Middle frontal gyrus (tissue), 1 donor: ENCODE measurements around the gene ADPRH.
"Not testable (repeated sequence)": the region's sequence is repeated elsewhere in the genome, so short reads cannot be mapped to it uniquely, and the experiment has no call there.

Experiments
- DNase-seq: peaks from one replicate; pipeline ENCODE4 v3.0.0-alpha.2; 2015; ENCODE audit warnings: low spot score; ENCODE audit errors: extremely low spot score

ADPRH gene

GRCh38 chr3:119579366-119580066 is at the start of gene ADPRH:
Gene ADPRH, plus strand, starts transcription at chr3:119579492. Its CDS starts 2,678 bp downstream, at chr3:119582170.
- no peak for DNase-seq

- no peak for DNase-seq
Measured at GRCh38 chr3:119529883-119530282, 49.4 kb upstream of the ADPRH start.

GRCh38 chr3:119530456-119530855 is 48.8 kb upstream of the ADPRH start:
- DNase-seq = no peak

GRCh38 chr3:119531151-119531550 is 48.1 kb upstream of the ADPRH start:
- DNase-seq = no peak

- DNase-seq = no peak
Measured at GRCh38 chr3:119534296-119534695, 45.0 kb upstream of the ADPRH start.

GRCh38 chr3:119536757-119537156 is 42.5 kb upstream of the ADPRH start:
- DNase-seq = no peak

GRCh38 chr3:119538772-119539171 is 40.5 kb upstream of the ADPRH start:
- DNase-seq = no peak

- no peak for DNase-seq
Measured at GRCh38 chr3:119541547-119541946, 37.7 kb upstream of the ADPRH start.

GRCh38 chr3:119542168-119542767 is 37.0 kb upstream of the ADPRH start:
- DNase-seq = no peak

GRCh38 chr3:119543147-119543546 is 36.1 kb upstream of the ADPRH start:
- no peak for DNase-seq

- DNase-seq = no peak
Measured at GRCh38 chr3:119547227-119547626, 32.1 kb upstream of the ADPRH start.

- no peak for DNase-seq
Measured at GRCh38 chr3:119548341-119548740, 31.0 kb upstream of the ADPRH start.

GRCh38 chr3:119550192-119550910 is 28.9 kb upstream of the ADPRH start:
- no peak for DNase-seq

- DNase-seq = no peak
Measured at GRCh38 chr3:119551598-119551997, 27.7 kb upstream of the ADPRH start.

- not testable (repeated sequence) for DNase-seq
Measured at GRCh38 chr3:119552928-119553327, 26.4 kb upstream of the ADPRH start.

- no peak for DNase-seq
Measured at GRCh38 chr3:119553823-119554415, 25.4 kb upstream of the ADPRH start.

GRCh38 chr3:119555309-119555735 is 24.0 kb upstream of the ADPRH start:
- no peak for DNase-seq

- no peak for DNase-seq
Measured at GRCh38 chr3:119555929-119556328, 23.4 kb upstream of the ADPRH start.

- no peak for DNase-seq
Measured at GRCh38 chr3:119557192-119557876, 22.0 kb upstream of the ADPRH start.

- DNase-seq = no peak
Measured at GRCh38 chr3:119557877-119558269, 21.4 kb upstream of the ADPRH start.

GRCh38 chr3:119558626-119559317 is 20.5 kb upstream of the ADPRH start:
- DNase-seq = no peak
